Endothelial cell of umbilical vein (primary cell): ENCODE measurements around the gene INTS11. TPM values are rescaled to one million over a fixed set of nuclear protein-coding genes. Genes with fewer than 3 reads are reported as not detected.

Experiments used
- BruUV-seq: library from RNA; stranded (reverse); fragments of 400-500 nt; replicated peaks from 2 replicates; lab custom pipeline; 2021; lab: Mats Ljungman, UMichigan
- CTCF ChIA-PET: fragments of 300-600, 350-600 bp; sonication (Branson Sonifier 250); formaldehyde crosslinking; loops from one replicate; lab custom pipeline; 2021; ENCODE audit warnings: antibody characterized with exemption, inconsistent platforms; lab: Charles Lee
- POLR2A ChIA-PET: fragments of 300-600, 350-600 bp; sonication (Branson Sonifier 250); formaldehyde crosslinking; loops from one replicate; lab custom pipeline; 2021; ENCODE audit warnings: antibody characterized with exemption, inconsistent platforms; lab: Charles Lee
- DNase-seq: peaks from one replicate; pipeline ENCODE4 v3.0.0-alpha.2; 2011; ENCODE audit warnings: low read depth, low spot score
- FAIRE-seq: peaks from 2 replicates; lab custom pipeline; 2011; peaks lifted over from hg19 to GRCh38; lab: Jason Lieb, UNC
- H2AFZ ChIP-seq: 2 replicates; pipeline ENCODE4 v1.6.0; 2012; ENCODE audit warnings: low read depth, low read length, control low read depth, inconsistent platforms
- H3K27ac ChIP-seq: 2 replicates; pipeline ENCODE4 v1.5.1; 2011; ENCODE audit warnings: low read depth, mild to moderate bottlenecking, control low read depth, low read length, moderate library complexity; ENCODE audit not compliant: insufficient read depth
- H3K27me3 ChIP-seq, 2 experiments: 2 replicates each; pipeline versions ENCODE4 v1.6.0 to v1.6.1; 2011; ENCODE audit warnings: low read length in 2 of 2, mixed read lengths in 1 of 2; ENCODE audit not compliant: control insufficient read depth in 2 of 2, insufficient read depth in 2 of 2
- H3K36me3 ChIP-seq, 2 experiments: 2 replicates in 1 of 2; 3 replicates in 1 of 2; pipeline ENCODE4 v1.5.1; 2011; ENCODE audit warnings: low read length in 2 of 2, mild to moderate bottlenecking in 1 of 2, moderate library complexity in 1 of 2; ENCODE audit not compliant: control insufficient read depth in 2 of 2, insufficient read depth in 2 of 2; ENCODE audit errors: extremely low read depth in 1 of 2
- H3K4me1 ChIP-seq: 3 replicates; pipeline ENCODE4 v1.5.1; 2011; ENCODE audit warnings: mild to moderate bottlenecking, low read length; ENCODE audit not compliant: control insufficient read depth, insufficient read depth; ENCODE audit errors: extremely low read depth
- H3K4me2 ChIP-seq: 2 replicates; pipeline ENCODE4 v1.6.1; 2011; ENCODE audit warnings: low read length, control low read depth, mixed read lengths; ENCODE audit not compliant: insufficient read depth
- H3K4me3 ChIP-seq, 3 experiments: fragments of 200-600 bp in 1 of 3; sonication (generic), shearing (Covaris generic) in 1 of 3; replicated peaks in 1 of 3; 2 replicates each; pipeline ENCODE4 v1.5.1; 2011 to 2016; ENCODE audit warnings: control low read depth in 3 of 3, low read length in 3 of 3, mild to moderate bottlenecking in 2 of 3, inconsistent platforms in 1 of 3, low read depth in 1 of 3, moderate library complexity in 1 of 3; ENCODE audit not compliant: insufficient read depth in 1 of 3
- H3K79me2 ChIP-seq: 2 replicates; pipeline ENCODE4 v1.6.0; 2012; ENCODE audit warnings: low read length, inconsistent platforms; ENCODE audit not compliant: control insufficient read depth, insufficient read depth
- H3K9ac ChIP-seq: replicated peaks from 2 replicates; pipeline ENCODE3; 2011; ENCODE audit warnings: low read length, control low read depth; ENCODE audit not compliant: insufficient read depth; ENCODE audit errors: extremely low read depth
- H3K9me1 ChIP-seq: replicated peaks from 3 replicates; pipeline ENCODE4 v1.6.0; 2011; ENCODE audit warnings: mild to moderate bottlenecking, low read length; ENCODE audit not compliant: control insufficient read depth, insufficient read depth; ENCODE audit errors: extremely low read depth
- H3K9me3 ChIP-seq: replicated peaks from 2 replicates; pipeline ENCODE4 v1.5.1; 2012; ENCODE audit warnings: low read length, inconsistent platforms; ENCODE audit not compliant: control insufficient read depth, insufficient read depth
- H4K20me1 ChIP-seq: replicated peaks from 2 replicates; pipeline ENCODE3; 2011; ENCODE audit warnings: mild to moderate bottlenecking, low read length; ENCODE audit not compliant: control insufficient read depth, insufficient read depth; ENCODE audit errors: extremely low read depth
- FOS ChIP-seq: IDR thresholded peaks from 2 replicates; pipeline ENCODE4 v1.6.1; 2011; ENCODE audit warnings: mild to moderate bottlenecking, low read length, moderate library complexity, borderline replicate concordance; ENCODE audit not compliant: insufficient read depth
- MAX ChIP-seq: IDR thresholded peaks from 2 replicates; pipeline ENCODE4 v1.6.1; 2011; ENCODE audit not compliant: insufficient read depth, insufficient read length
- MYC ChIP-seq: IDR thresholded peaks from one replicate; pipeline ENCODE4 v1.6.1; 2011; ENCODE audit warnings: mild to moderate bottlenecking, low read depth, low read length
- POLR2A ChIP-seq: IDR thresholded peaks from 2 replicates; pipeline ENCODE4 v1.6.1; 2012; ENCODE audit warnings: low read depth, mild to moderate bottlenecking, control low read depth, low read length
- POLR2AphosphoS5 ChIP-seq: IDR thresholded peaks from 2 replicates; pipeline ENCODE4 v1.6.1; 2012; ENCODE audit warnings: low read depth, mild to moderate bottlenecking, control low read depth, low read length, moderate library complexity; ENCODE audit not compliant: insufficient read depth
- dilution Hi-C: fragments of 300-500 bp; cut with MboI; formaldehyde crosslinking; loops from one replicate; pipeline ENCODE4 v1.15.0; 2019; ENCODE audit warnings: low sequenced_read_pairs; ENCODE audit not compliant: extremely low pct_ligation_motif_present
- intact Hi-C: fragments of 100-400 bp; cut with micrococcal nuclease; formaldehyde crosslinking; loops from one replicate; pipeline ENCODE4 v1.10.0; 2022
- polyA plus RNA-seq, 4 experiments: library from polyadenylated mRNA; depleted of rRNA in 3 of 4; stranded (reverse) in 3 of 4; unstranded in 1 of 4; fragments of >200 nt; gene quantifications; 2 replicates each; pipeline versions ENCODE4 v1.2.1 to v1.2.3, GENCODE V29; 2011 to 2012; ENCODE audit warnings: missing spikeins in 1 of 4
- total RNA-seq: library from RNA; stranded (reverse); gene quantifications from 2 replicates; pipeline ENCODE4 v1.2.3, GENCODE V29; 2021
- TF ChIP-seq, protein P1 (sequence below), 2 donors: IDR thresholded peaks; 1 replicate in 1 of 2; 2 replicates in 1 of 2; pipeline ENCODE4 v1.5.1; 2011; ENCODE audit warnings: low read length in 2 of 2, mild to moderate bottlenecking in 2 of 2, moderate library complexity in 2 of 2, control low read depth in 1 of 2, inconsistent platforms in 1 of 2, low read depth in 1 of 2; ENCODE audit not compliant: insufficient read depth in 1 of 2; ENCODE audit errors: extremely low read depth in 1 of 2

Gene INTS11
- total and polyA plus RNA-seq, 2 donors (not counting 3 experiments of a cell fraction or from before 2014, with no cell fraction given) = 132 to 222 TPM

GRCh38 chr1:1345384-1345783, 20.9 kb upstream of the INTS11 start:
- no peaks in the 10 kb centered on the region for H3K9me1 ChIP-seq
- H3K4me2 ChIP-seq = no peak overlapping the region
- no peaks in the 10 kb centered on the region for H3K27me3 ChIP-seq
- no peak overlapping the region for H3K27ac ChIP-seq
- CTCF ChIA-PET = interaction anchor here (2.0 kb wide), 1 partner anchor 27 kb away, joined by 6 read pairs; no protein-coding TSS in a partner anchor
- DNase-seq (no peak), FAIRE-seq (no peak)
- dilution Hi-C loops = no loop called here
- H4K20me1 ChIP-seq = no peaks in the 10 kb centered on the region
- intact Hi-C loops = no loop called here
- peaks cover 10% of the 10 kb centered on the region for H3K4me1 ChIP-seq
- peaks cover 0 to 7% of the 10 kb centered on the region in 2 experiments for H3K36me3 ChIP-seq
- peaks cover 33% of the 10 kb centered on the region for H3K79me2 ChIP-seq
- H2AFZ ChIP-seq = no peak overlapping the region
- H3K9ac ChIP-seq = no peak overlapping the region
- H3K9me3 ChIP-seq = no peaks in the 10 kb centered on the region
- POLR2A ChIA-PET = no interaction called here
- TF ChIP-seq FOS = no peak
- no peak for TF ChIP-seq MYC
- no peak for TF ChIP-seq POLR2A
- no peak for TF ChIP-seq MAX
- no peak for TF ChIP-seq POLR2AphosphoS5
- TF ChIP-seq, protein P1, sequence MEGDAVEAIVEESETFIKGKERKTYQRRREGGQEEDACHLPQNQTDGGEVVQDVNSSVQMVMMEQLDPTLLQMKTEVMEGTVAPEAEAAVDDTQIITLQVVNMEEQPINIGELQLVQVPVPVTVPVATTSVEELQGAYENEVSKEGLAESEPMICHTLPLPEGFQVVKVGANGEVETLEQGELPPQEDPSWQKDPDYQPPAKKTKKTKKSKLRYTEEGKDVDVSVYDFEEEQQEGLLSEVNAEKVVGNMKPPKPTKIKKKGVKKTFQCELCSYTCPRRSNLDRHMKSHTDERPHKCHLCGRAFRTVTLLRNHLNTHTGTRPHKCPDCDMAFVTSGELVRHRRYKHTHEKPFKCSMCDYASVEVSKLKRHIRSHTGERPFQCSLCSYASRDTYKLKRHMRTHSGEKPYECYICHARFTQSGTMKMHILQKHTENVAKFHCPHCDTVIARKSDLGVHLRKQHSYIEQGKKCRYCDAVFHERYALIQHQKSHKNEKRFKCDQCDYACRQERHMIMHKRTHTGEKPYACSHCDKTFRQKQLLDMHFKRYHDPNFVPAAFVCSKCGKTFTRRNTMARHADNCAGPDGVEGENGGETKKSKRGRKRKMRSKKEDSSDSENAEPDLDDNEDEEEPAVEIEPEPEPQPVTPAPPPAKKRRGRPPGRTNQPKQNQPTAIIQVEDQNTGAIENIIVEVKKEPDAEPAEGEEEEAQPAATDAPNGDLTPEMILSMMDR (IDR thresholded peaks at IDR 0.05; ENCODE audit: extremely low read depth in 1 of 2, insufficient read depth in 1 of 2, low read depth in 1 of 2, low read length in 2 of 2) = no peak
- H3K4me3 ChIP-seq = no peak overlapping the region
- BruUV-seq = no TSS peak
